ENCODE data around the gene TRIM34. TPM values are rescaled to one million over a fixed set of nuclear protein-coding genes. Genes with fewer than 3 reads are reported as not detected.
A peak's percentile ranks its signal among the peaks of the same experiment; 100 is the strongest.
"Not testable (repeated sequence)": the region's sequence is repeated elsewhere in the genome, so short reads cannot be mapped to it uniquely, and the experiment has no call there.

TRIM34 gene, protein sequence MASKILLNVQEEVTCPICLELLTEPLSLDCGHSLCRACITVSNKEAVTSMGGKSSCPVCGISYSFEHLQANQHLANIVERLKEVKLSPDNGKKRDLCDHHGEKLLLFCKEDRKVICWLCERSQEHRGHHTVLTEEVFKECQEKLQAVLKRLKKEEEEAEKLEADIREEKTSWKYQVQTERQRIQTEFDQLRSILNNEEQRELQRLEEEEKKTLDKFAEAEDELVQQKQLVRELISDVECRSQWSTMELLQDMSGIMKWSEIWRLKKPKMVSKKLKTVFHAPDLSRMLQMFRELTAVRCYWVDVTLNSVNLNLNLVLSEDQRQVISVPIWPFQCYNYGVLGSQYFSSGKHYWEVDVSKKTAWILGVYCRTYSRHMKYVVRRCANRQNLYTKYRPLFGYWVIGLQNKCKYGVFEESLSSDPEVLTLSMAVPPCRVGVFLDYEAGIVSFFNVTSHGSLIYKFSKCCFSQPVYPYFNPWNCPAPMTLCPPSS
- polyA plus RNA-seq (ENCODE audit: insufficient read length in 3 of 3), result 10 to 100 TPM in 1 of 3 donors, 1 to 10 TPM in 2; 7.3 to 10.7 (median 7.9) TPM
- long read RNA-seq, donor 1, partial matches to known transcripts, result 0 of 1 reads
- long read RNA-seq, donor 1, other reads (novel, unspliced or antisense), result 0 of 1 reads
- long read RNA-seq, donor 2, partial matches to known transcripts, result 0 of 2 reads
- long read RNA-seq, donor 2, other reads (novel, unspliced or antisense), result 0 of 2 reads
- long read RNA-seq, donor 3, partial matches to known transcripts, result 0 of 2 reads
- long read RNA-seq, donor 3, other reads (novel, unspliced or antisense), result 0 of 2 reads
- long read RNA-seq, donor 4, result 0 reads
- long read RNA-seq, donor 5, result 0 reads
- long read RNA-seq, donor 6, partial matches to known transcripts, result 0 of 1 reads
- long read RNA-seq, donor 6, other reads (novel, unspliced or antisense), result 0 of 1 reads
- long read RNA-seq, donor 7, result 0 reads
- long read RNA-seq, donor 8, partial matches to known transcripts, result 0 of 2 reads
- long read RNA-seq, donor 8, other reads (novel, unspliced or antisense), result 0 of 2 reads
- long read RNA-seq, donor 9, partial matches to known transcripts, result 0 of 4 reads
- long read RNA-seq, donor 9, other reads (novel, unspliced or antisense), result 0 of 4 reads
- long read RNA-seq, donor 10, partial matches to known transcripts, result 0 of 1 reads
- long read RNA-seq, donor 10, other reads (novel, unspliced or antisense), result 0 of 1 reads
- long read RNA-seq, donor 11, partial matches to known transcripts, result 0 of 2 reads
- long read RNA-seq, donor 11, other reads (novel, unspliced or antisense), result 0 of 2 reads
- long read RNA-seq, donor 12, result 0 reads
- long read RNA-seq, donor 13, result 0 reads
- long read RNA-seq, donor 14, partial matches to known transcripts, result 0 of 2 reads
- long read RNA-seq, donor 14, other reads (novel, unspliced or antisense), result 0 of 2 reads
- long read RNA-seq, donor 15, result 0 reads
- long read RNA-seq, donor 16, partial matches to known transcripts, result 0 of 1 reads
- long read RNA-seq, donor 16, other reads (novel, unspliced or antisense), result 0 of 1 reads

DNA sequence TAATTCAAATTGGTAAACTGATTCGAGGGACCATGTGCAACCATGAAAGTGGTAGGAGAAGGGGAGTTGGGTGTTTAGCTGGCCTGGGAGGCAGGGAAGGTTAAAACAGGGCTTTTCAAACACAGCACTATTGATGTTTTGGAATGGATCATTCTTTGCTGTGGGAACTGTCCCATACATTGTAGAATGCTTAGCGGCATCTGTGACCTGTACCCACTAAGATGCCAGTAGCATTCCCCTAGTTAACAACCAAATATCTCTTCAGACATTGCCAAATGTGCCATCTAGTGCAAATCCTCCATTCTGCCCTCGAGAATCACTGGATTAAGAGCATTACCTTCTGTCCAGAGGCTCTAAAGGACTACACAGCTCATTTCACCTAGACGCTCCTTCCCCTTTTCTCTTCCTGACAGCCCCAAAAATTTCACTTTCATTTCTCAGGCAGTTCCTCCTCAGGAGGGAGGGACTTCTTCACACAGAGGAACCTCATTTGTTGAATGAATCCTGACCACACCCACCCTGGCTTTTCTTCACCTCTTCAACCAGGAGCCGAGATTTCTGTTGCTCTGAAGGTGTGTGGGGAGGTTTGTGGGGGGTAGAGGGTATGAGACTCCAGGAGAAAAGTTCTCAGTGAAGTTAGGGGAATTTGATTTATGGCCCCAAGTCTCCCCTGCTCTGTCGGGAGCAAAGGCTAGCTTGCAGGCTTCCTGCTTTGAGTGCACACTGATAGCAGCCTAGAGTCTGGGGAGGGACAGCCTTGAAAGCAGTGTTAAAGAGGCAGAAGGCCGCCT lies at the start of gene TRIM34:
Gene TRIM34, plus strand, starts transcription at position 513 of the 791 bp plus-strand sequence. CDS start 7,331 bp downstream, outside the sequence.
- peak; percentile 8 to 55 (median 34) for DNase-seq (ENCODE audit: extremely low read depth in 1 of 11, low read depth in 9 of 11, low spot score in 4 of 11)

DNA sequence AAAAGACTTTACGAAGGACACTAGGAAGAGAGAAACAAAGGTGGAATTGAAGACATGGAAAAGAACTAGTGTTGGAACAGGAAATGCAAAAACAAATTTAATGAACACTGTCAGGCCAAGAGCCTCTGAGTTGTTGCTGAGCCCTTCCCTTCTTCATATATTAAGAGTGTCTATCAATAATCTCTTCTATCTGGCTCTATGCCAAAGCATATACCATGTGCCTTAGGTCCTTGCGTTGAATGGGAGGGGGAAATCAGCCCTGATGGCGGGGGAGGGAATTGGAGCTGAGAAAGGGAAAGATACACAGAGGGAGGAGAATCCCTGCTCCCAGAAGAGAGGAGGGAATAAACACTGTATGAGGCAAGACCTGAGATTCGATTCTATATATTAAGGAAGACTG lies 49.6 kb upstream of the TRIM34 start:
- DNase-seq (ENCODE audit: extremely low read depth in 1 of 11, low read depth in 9 of 11, low spot score in 4 of 11), result no peak

DNA sequence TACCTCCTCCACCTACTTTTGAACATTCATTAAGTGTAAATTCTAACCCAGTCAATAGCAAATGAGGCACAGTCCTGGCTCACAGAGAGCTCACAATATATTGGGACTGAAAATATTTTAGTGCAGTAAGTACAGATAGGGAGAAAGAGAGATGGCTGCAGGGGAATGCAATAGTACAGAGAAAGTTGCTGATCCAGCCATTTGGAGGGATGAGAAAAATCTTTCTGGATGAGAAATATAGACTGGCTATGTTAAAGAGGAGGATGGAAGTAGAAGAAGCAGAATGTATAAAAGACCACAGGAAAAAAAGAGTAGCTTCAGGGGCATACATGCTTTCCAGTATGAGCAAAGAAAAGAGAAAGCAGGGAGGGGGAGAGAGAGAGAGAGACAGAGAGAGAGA lies 47.7 kb upstream of the TRIM34 start:
- no peak for DNase-seq (ENCODE audit: extremely low read depth in 1 of 11, low read depth in 9 of 11, low spot score in 4 of 11)

DNA sequence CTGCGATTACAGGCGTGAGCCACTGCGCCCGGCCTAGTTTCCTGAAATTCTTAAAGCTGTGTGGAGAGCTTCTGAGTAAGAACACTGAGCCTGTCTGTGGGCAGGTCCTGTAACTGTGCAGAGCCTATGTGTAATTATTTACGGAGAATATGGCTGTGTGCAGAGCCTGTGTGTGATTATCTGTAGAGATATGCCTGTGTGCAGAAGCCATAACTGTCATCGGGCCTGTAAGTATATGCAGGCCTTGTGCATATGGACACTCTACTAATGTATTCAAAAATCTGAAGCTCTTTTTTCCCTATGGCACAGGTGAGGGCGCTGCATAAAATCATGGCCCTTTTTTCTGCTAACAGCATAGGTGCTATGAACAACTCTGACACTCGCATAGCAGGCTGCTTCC lies 44.2 kb upstream of the TRIM34 start, which contains the start of gene OR52B6:
Gene OR52B6, plus strand, starts transcription at position 301 of the 400 bp plus-strand sequence. Its CDS starts 0 bp downstream, at position 301.
- no peak for DNase-seq (ENCODE audit: extremely low read depth in 1 of 11, low read depth in 9 of 11, low spot score in 4 of 11)

DNA sequence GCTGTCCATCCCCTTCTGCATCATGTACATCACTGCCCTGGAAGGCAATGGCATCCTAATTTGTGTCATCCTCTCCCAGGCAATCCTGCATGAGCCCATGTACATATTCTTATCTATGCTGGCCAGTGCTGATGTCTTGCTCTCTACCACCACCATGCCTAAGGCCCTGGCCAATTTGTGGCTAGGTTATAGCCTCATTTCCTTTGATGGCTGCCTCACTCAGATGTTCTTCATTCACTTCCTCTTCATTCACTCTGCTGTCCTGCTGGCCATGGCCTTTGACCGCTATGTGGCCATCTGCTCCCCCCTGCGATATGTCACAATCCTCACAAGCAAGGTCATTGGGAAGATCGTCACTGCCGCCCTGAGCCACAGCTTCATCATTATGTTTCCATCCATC lies 43.8 kb upstream of the TRIM34 start:
- DNase-seq (ENCODE audit: extremely low read depth in 1 of 11, low read depth in 9 of 11, low spot score in 4 of 11), result no peak

DNA sequence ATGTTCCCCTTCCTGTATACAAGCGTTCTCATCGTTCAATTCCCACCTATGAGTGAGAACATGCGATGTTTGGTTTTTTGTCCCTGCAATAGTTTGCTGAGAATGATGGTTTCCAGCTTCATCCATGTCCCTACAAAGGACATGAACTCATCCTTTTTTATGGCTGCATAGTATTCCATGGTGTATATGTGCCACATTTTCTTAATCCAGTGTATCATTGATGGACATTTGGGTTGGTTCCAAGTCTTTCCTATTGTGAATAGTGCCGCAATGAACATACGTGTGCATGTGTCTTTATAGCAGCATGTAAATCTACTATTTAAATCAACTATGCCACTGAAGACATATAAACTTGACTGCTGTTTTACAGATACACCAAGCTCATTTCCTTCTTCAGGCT lies 40.3 kb upstream of the TRIM34 start:
- not testable (repeated sequence) for DNase-seq (ENCODE audit: extremely low read depth in 1 of 11, low read depth in 9 of 11, low spot score in 4 of 11)

DNA sequence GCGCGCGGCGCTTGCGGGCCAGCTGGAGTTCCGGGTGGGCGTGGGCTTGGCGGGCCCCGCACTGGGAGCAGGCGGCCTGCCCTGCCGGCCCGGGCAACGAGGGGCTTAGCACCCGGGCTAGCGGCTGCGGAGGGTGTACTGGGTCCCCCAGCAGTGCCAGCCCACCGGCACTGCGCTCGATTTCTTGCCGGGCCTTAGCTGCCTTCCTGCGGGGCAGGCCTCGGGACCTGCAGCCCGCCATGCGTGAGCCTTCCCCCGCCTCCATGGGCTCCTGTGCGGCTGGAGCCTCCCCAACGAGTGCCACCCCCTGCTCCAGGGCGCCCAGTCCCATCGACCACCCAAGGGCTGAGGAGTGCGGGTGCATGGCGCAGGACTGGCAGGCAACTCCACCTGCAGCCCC lies 34.9 kb upstream of the TRIM34 start:
- DNase-seq (ENCODE audit: extremely low read depth in 1 of 11, low read depth in 9 of 11, low spot score in 4 of 11), result not testable (repeated sequence)

DNA sequence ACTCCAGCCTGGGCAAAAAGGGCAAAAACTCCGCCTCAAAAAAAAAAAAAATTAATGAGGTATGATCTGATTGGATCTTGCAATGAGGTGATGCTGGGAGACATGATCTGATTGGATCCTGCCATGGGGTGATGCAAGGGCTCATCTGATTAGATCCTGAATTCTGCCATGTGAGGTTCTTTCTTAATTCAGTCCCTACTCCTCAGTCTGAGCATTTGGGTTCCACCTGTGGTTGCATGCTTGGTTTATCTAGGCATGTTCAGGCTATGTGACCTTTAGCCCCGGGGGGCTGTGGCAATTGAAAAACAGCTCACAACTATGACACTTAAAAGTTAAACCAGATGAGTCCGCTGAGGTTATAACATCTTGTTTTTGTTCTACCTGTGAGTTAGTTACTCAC lies 33.2 kb upstream of the TRIM34 start:
- no peak for DNase-seq (ENCODE audit: extremely low read depth in 1 of 11, low read depth in 9 of 11, low spot score in 4 of 11)

DNA sequence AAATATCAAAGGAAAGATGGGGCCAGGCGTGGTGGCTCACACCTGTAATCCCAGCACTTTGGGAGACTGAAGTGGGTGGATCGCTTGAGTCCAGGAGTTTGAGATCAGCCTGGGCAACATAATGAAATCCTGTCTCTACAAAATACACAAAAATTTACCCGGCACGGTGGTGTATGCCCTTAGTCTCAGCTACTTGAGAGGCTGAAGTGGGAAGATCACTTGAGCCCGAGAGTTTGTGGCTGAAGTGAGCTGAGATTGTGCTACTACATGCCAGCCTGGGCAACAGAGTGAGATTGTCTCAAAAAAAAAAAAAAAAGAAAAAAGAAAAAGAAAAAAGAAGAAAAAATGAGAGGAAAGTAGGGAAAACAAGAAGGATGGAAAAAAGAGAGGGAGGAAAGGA lies 32.2 kb upstream of the TRIM34 start:
- DNase-seq (ENCODE audit: extremely low read depth in 1 of 11, low read depth in 9 of 11, low spot score in 4 of 11), result no peak

DNA sequence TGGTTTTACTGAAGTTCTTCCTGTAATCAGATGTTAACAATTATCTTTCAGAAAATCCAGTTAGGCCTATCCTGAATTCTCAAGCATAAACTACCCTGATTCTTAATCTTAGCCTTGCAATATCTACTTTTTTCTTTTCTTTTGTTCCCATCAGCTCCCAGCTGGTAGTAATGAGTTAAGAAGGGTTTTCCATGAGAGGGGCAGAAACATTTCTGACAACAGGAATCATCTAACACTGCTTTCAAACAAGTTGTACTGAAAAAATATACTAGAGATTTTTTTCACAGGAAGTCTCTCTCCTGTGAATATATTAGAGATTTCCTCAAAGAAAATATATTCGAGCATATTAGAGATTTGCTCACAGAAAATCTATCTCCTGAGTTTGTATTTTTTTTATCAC lies 31.7 kb upstream of the TRIM34 start:
- no peak for DNase-seq (ENCODE audit: extremely low read depth in 1 of 11, low read depth in 9 of 11, low spot score in 4 of 11)

DNA sequence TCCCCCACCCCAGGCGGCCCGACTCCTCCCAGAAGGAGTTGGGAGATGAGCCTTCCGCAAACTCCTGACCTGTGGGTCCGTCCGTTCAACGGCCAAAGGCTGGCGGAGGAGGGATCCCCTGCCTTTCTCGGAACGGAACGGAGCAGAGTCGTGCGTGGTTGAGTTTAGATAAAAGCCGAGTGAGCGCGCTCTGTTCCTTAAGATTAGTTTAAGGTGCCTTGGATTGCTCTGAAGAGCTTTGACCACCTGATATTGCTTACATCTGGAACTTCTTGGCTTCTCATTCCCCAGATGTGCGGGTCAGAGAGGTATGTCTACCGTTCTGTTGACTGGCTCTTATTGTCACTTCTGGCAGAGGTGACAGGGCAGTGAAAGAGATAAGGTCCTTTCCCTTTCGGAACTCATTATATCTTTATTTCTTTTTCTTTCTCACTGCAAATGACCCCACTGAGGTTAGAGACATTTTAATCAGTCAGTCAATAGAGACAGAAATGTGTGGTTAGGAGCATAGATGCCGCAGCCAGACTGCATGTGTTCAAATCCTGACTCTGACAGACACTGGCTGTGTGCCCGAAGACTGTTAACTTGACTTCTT lies 28.1 kb upstream of the TRIM34 start, which contains the start of gene TRIM6:
Gene TRIM6, plus strand, starts transcription at position 31 of the 595 bp plus-strand sequence. Its CDS starts 261 bp downstream, at position 292.
- DNase-seq (ENCODE audit: extremely low read depth in 1 of 11, low read depth in 9 of 11, low spot score in 4 of 11), result peak in 9 of 11 donors; percentile 17 to 50 (median 35)

DNA sequence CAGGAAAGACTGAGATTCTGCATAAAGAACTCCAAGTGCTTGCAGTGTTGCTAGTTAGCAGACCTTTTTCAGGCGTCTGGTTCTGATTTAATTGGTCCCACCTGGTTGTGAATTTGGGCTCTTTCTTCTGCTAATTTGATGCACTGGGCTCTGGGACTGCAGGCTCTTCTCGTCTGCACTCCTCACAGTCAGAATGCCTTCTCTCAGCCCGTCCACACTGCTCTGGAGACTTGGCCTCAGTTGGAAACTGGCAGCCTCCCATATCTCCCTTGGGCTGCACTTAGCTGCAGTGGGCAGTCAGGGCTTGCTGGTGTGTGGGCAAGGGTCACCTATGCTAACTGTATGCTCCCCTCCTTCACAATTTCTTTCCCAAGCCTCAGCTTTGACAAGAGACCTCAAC lies 26.8 kb upstream of the TRIM34 start:
- no peak for DNase-seq (ENCODE audit: extremely low read depth in 1 of 11, low read depth in 9 of 11, low spot score in 4 of 11)

DNA sequence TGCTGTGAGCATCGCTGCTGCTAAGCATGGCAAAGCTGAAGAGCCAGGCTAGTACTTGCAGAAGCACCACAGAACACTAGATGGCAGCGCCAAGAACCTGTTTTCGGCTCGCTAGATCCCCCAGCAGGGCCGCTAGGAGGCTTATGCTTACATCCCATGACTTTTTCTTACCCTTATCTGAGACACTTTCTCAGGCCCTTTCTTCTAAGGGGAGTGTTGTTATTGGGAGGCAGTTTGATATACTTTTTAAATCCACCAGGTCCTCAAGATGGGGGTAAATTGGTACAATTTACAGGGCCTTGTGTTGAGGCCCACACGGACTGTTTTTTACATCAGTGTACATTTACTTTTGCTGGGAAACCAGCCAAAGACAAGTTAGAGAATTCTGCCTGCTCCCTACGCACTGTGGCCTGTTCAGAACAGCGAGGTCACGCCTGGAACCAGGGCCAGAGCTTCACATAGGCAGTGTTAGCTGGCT lies 24.4 kb upstream of the TRIM34 start:
- DNase-seq (ENCODE audit: extremely low read depth in 1 of 11, low read depth in 9 of 11, low spot score in 4 of 11), result peak in 10 of 11 donors; percentile 25 to 54 (median 46)

DNA sequence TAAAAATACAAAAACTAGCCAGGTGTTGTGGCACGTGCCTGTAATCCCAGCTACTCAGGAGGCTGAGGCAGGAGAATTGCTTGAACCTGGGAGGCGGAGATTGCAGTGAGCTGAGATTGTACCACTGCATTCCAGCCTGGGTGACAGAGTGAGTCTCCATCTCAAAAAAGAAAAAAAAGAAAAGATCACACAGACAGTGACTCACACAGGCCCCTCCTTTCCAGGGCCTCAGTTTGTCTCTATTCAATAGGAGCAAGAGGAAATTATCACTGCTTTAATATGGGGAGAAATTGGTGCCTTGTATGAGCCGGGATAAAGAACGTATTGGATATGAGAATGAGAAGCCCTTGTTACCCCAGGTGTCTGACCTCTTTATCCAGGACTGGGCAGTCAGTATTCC lies 22.0 kb upstream of the TRIM34 start:
- DNase-seq (ENCODE audit: extremely low read depth in 1 of 11, low read depth in 9 of 11, low spot score in 4 of 11), result not testable (repeated sequence)

DNA sequence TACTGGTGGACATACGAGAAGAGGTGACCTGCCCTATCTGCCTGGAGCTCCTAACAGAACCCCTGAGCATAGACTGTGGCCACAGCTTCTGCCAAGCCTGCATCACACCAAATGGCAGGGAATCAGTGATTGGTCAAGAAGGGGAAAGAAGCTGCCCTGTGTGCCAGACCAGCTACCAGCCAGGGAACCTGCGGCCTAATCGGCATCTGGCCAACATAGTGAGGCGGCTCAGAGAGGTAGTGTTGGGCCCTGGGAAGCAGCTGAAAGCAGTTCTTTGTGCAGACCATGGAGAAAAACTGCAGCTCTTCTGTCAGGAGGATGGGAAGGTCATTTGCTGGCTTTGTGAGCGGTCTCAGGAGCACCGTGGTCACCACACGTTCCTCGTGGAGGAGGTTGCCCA lies 21.5 kb upstream of the TRIM34 start:
- no peak for DNase-seq (ENCODE audit: extremely low read depth in 1 of 11, low read depth in 9 of 11, low spot score in 4 of 11)

DNA sequence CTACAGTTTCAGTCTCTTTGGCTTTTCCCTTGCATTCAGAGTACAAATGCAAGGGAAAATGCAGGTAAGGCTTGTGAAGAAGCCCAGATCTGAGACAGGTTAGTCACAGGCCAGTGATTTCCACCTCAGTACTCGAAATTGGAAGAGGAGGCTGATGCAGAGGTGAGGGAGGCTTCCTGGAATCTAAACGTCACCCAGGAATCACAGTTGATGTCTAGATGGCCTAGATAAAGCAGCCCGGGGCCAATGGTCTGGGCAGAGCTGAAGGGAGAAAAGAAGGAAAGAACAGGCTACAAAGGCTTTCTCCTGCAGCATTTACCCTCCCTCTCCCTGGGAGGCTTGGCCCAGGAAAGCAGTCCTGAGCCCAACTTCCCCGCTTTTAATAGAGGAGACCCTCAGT lies 19.9 kb upstream of the TRIM34 start:
- no peak for DNase-seq (ENCODE audit: extremely low read depth in 1 of 11, low read depth in 9 of 11, low spot score in 4 of 11)

DNA sequence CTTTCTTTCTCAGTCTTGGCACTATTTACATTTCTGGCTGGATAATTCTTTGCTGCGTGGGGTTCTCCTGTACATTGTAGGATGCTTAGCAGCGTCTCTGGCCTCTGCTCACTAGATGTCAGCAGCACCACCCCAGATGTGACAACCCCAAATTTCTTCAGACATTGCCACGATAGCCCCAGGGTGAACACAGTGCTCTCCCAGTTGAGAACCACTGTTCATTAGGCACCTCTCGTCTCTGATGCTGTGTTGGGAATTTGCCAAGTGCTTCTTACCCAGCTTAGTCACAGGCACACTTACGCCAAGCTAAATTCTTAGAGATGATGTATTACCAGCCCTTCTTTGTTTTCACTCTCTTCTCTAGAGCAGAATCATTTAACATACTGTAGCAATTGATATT lies 19.0 kb upstream of the TRIM34 start:
- no peak for DNase-seq (ENCODE audit: extremely low read depth in 1 of 11, low read depth in 9 of 11, low spot score in 4 of 11)
